ENCODE results near the gene UBE2D4.
"Not testable (repeated sequence)": the region's sequence is repeated elsewhere in the genome, so short reads cannot be mapped to it uniquely, and the experiment has no call there.

UBE2D4 gene

GRCh38 chr7:43985904-43986864, 59.9 kb downstream of the UBE2D4 start:
- DNase-seq (ENCODE audit: extremely low read depth, low read depth): peak; percentile 9
- peak; percentile 44 for TF ChIP-seq CTCF (IDR thresholded peaks at IDR 0.05; ENCODE audit: low read depth, low read length, missing control alignments)
- not testable (repeated sequence) for H3K4me3 ChIP-seq (replicated peaks; ENCODE audit: low read depth, low read length)

GRCh38 chr7:43987476-43987875, 61.2 kb downstream of the UBE2D4 start:
- DNase-seq (ENCODE audit: extremely low read depth, low read depth); H3K4me3 ChIP-seq (replicated peaks; ENCODE audit: low read depth, low read length): not testable (repeated sequence)

- not testable (repeated sequence) for H3K4me3 ChIP-seq (replicated peaks; ENCODE audit: low read depth, low read length); DNase-seq (ENCODE audit: extremely low read depth, low read depth)
These were observed 63.9 kb downstream of the UBE2D4 start for GRCh38 chr7:43990011-43990585.

GRCh38 chr7:43990829-43991228, 64.6 kb downstream of the UBE2D4 start:
- not testable (repeated sequence) for DNase-seq (ENCODE audit: extremely low read depth, low read depth); H3K4me3 ChIP-seq (replicated peaks; ENCODE audit: low read depth, low read length)

- not testable (repeated sequence) for DNase-seq (ENCODE audit: extremely low read depth, low read depth); H3K4me3 ChIP-seq (replicated peaks; ENCODE audit: low read depth, low read length)
These were observed 66.7 kb downstream of the UBE2D4 start for GRCh38 chr7:43992896-43993295.

GRCh38 chr7:43994681-43995080, 68.4 kb downstream of the UBE2D4 start:
- DNase-seq (ENCODE audit: extremely low read depth, low read depth); H3K4me3 ChIP-seq (replicated peaks; ENCODE audit: low read depth, low read length): not testable (repeated sequence)

- not testable (repeated sequence) for H3K4me3 ChIP-seq (replicated peaks; ENCODE audit: low read depth, low read length); DNase-seq (ENCODE audit: extremely low read depth, low read depth)
These were observed 71.3 kb downstream of the UBE2D4 start, which contains the start of gene SPDYE1 for GRCh38 chr7:43997532-43997931. SPDYE1 (plus strand) TSS chr7:43997897; CDS start chr7:43999950, 2,053 bp downstream.
